ENCODE data around the gene MKI67.

The MKI67 gene

DNA sequence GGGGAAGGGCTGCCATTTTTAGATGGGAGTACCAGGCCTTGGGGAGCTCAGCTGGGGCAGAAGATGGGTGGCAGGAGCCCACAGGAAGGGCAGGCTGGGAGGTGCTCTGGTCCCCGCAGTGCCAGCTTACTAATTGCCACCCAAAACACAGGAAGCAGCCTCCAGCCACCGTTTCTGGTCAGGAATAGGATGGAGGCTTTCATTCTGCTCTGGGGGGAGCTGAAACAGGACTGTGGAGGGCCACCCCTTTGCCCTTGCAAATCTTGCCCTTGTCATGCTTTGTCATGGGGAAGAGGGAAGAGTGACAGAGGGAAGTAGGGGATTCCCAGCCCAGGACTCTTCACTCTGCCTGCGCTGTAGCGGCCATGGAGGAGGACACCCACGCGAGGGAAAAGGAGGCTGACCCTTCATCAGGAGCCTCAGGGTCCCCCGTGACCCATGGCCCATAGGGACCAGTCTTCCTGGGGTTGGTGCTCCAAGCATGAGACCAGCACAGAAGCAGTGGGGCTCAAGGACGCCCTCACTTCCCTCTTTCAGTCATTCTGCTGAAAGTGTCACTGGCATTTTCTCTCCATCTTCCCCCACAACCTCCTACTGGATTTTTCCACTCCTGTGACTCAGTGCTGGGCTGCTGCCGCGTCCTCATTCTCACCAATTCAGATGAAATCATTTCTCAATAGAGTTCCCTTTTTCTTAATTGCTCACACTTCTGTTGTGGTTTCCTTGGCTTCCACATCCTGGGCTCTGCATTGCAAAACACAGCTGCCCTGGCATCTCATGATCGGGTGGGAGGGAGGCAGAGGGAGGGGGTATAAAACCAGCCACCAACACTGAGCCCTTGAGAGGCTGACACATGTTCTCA lies 61.9 kb downstream of the MKI67 start:
- DNase-seq, result no peak

DNA sequence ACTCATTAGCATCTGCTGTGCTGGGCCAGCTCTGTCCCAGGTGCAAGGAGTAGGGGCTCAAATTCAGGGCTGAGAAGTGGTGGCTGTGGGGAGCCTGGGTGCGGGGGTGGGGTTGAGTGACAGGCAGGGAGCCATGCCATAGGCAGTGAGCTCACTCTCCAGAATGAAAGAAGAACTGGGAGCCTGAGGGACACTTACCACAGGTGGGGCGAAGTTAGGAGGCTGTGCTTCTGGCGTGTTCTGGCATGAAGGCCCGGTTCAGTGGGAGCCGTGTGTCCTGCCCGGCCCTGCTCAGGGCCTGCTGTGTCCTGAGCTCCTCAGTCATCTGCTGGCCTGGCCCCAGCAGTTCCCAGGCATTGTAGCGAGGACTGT lies 62.5 kb downstream of the MKI67 start:
- no peak for DNase-seq

GRCh38 chr10:128062881-128063563 lies 63.2 kb downstream of the MKI67 start:
- no peak for DNase-seq

- DNase-seq, result no peak
These were observed 63.8 kb downstream of the MKI67 start for GRCh38 chr10:128062331-128062880.

DNA sequence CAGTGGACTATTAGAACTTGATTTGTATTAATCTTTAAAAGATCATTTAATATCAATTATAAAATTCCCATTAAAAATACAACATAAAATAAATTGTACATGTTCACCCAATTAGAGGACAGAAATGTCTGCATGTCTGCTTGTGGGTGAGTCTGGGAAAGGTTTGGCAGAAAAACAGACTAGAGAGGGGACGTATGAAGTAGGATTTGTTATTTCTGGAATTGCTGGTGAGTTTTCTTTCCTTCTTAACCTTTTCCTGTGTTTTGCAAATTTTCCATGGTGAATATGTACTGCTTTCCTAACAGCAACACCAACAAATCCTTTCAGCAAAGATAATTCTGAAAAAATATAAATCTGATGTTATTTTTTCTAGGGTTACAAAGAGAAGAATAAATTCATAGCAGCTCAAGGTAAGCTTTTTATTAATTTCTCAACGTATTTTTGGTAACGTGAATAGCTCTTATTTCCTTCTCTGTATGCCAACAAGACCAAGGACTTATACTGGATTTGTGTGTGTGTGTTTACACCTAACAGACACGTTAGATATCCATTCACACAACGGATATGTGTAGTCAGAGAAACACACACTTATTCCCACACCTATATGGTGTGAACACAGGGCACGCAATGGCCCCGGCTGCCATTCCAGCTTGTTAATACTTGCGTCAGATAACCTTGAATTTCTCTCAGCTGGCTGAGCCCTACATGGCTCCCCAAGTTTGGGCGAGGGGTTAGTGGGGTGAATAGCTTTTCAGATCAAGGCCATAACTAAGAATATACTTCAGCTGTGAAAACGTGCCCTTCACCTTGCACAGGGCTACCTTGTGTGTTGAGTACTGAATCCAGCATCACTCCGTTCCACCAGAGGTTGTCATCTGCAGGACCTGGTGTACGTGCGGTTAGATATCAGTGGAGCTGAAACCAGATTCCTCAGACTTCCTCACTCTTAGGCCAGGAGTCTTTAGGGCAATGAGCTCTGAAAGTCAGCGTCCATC lies 64.6 kb downstream of the MKI67 start:
- no peak for DNase-seq

DNA sequence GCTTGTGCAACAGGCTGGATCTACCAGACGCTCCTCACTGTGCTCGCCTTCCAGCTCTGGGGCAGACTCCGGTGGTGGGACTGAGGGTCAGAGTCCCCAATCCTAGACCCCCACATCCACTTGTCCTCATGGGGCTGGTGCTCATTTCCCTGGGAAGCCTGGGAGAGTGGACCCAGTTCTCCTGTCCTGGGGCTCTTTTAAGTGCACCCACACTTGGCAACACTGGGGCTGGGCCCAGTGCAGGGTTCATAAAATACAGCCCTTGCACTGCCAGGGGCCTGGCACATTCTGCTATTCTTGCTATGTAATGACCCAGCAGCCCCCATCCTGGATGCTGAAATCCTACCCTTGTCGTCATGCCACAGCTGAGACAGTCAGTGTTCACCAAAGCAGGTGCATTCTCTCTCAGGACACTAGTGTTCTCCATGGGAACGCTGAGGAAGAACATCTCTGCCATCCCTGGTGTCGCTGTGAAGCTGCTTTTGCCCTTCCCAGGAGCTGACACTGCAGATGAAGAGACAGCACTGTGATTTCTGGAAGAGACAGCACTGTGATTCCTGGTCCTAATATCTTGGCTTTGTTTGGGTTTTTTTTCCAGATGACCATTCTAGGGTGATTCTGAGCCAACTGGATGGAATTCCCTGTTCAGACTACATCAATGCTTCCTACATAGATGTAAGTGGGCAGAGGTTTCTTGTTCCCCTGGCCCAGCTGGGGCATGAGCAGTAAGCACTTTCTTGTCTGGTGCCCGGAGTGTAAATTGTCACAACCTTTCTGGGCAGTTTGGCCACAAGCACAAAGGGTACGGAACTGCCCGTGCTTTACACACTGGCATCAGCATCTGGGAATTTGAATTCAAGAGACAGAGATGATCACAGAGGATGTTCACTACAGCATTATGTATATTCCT lies 65.6 kb downstream of the MKI67 start:
- DNase-seq, result no peak

DNA sequence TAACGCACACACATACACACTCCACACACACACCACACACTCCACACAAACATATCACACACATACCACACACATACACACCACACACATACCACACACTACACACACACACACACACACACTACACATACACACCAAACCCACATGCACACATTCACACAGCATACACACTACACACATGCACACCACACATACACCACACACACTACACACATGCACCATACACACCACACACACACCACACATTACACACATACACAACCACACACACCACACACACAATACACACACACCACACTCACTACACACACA lies 66.3 kb downstream of the MKI67 start:
- DNase-seq, result no peak

DNA sequence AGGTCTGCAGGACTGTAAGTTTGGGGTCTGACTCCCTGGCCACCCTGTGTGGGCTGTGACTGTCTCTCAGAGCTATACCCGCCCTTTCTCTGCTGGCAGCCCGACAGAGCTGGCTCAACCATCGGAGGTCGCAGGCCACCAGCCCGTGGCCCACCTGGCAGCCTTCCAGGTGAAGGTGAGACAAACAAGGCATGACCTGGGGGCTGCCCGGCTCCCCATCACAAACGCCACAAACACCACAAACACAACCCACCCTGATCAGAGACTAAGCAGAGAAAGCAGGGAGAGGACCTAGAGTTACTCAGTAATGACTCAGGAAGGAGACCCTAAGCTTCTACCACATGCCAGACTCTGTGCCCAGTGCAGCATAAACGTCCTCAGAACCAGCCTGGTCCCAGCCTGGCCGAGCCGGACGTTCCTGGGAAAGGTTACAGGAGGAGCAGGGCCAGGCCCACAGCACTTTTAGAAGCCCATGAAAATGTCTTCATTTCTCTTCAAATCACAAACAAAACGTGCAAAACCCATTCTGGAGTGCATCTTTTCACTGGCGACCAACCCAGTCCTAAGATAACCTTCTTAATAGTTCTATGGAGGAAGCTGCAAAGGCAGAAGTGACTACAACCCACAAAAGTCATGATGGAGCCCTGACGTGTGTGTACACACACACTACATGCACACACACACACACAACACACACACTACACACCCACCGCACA lies 66.8 kb downstream of the MKI67 start:
- no peak for DNase-seq

DNA sequence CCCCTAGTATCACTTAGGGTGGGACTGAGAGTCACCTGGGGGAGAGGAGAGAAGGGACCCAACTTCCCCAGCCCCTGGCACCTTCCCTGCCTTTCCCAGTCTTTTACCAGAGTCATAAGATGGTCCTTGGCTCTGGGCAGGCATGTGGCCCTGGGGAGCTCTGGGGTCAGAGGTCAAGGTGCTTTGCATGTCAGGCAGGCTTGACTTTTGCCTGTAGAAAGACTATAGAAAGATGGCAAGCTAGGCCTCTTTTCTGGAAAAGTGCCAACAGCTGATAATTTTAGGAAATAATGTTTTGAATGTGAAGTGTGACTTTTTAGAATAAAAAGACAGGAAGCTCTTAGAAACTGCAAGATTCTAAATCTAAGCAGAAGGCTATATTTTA lies 67.5 kb downstream of the MKI67 start:
- DNase-seq, result no peak

DNA sequence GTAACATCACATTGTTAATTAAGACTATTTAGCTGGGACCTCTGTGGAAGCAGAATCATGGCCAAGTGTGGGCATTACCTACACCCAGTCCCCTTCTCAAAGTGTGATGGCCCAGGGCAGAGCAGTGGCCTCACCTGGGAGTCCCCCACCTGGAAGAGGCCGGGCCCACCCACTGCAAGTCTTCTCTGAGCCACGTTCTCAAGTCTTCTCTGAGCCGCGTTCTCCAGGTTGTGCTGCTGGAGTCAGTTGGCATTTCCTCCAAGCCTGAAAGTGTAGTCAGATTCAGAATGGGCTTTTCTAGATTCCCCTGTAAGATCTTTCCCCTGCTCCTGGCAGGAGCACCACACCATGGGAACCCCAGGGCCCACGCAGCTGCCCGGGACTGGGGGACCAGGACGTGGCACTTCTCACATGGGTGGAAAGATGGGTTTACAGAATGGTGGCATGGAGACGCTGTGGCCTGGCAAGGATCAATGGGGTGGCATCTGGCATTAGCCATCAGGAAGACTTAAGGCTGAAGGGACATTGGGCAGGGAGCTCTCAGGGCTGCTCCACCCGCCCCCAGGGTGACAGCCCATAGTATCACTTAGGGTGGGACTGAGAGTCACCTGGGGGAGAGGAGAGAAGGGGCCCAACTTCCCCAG lies 68.0 kb downstream of the MKI67 start:
- no peak for DNase-seq

- DNase-seq, result no peak
These were observed 69.7 kb downstream of the MKI67 start for GRCh38 chr10:128056303-128057050.

GRCh38 chr10:128055061-128055868 lies 71.0 kb downstream of the MKI67 start:
- DNase-seq, result no peak

DNA sequence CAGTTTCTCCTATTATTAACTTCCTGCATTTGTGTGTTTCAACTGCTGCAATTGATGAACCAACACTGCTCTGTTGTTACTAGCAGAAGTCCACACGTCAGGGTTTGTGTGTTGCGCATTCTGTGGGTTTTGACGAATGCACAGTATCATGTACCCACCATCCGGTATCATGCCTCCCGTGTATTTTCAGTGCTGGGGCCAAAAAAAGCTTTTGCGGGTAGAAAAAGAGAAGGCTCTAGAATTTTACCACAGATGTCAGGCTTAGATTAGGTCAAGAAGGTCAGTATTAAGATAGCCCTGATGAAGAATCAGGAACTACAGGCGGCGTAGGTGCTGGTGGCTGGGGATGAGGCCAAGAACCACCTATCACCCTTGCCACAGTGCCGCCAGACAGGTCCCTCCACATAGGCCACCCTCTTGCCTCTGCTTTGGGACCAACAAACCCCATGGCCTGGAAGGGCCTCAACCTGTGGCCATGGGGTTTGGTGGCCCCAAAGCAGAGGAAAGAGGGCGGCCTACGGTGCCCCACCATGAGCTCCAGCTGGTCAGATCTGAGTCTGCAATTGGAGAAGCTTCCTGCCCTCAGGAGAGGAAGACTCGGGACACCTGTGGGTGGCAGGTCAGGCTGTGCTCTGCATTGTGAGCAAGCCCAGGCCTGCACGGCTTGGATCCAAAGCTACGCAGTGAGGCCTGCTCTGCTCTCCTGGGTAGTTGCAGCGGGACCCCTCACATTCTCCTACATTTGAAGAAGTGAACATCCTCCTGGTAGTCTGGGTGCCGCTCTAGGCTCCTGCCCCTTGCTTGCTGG lies 71.9 kb downstream of the MKI67 start:
- no peak for DNase-seq

DNA sequence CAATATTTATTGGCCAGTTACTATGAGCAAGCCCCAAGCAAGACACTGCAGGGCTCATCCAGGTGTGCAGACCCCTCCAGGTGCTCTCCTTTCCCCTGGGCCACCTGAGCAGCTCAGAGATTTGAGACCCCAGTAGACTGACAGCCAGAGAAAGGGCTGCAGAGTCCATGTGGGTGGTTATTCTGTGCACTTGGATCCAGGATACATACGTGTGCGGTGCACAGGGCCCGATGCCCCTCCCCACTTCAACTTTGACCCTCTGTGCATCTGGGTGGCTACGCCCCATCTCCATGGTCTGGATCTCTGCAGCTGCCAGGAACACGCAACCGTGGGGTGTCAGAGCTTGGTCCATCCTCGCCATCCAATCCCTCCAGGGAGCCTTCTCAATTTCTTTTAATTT lies 72.9 kb downstream of the MKI67 start:
- no peak for DNase-seq

DNA sequence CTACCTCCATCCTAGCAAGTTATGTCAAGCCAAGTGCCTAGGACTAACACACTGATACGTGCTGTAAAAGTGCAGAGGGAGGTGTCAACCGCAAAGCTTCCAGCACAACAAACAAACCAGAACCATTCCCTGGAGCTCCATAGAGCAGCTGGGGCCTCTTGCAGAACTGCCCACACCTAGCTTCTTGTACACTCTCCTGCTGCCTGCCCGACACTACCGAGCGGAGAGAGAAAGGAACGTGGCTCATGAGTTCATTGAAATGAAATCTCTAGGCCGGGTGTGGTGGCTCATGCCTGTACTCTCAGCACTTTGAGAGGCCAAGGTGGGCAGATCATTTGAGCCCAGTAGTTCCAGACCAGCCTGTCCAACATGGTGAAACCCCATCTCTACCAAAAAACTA lies 73.5 kb downstream of the MKI67 start:
- DNase-seq, result no peak

DNA sequence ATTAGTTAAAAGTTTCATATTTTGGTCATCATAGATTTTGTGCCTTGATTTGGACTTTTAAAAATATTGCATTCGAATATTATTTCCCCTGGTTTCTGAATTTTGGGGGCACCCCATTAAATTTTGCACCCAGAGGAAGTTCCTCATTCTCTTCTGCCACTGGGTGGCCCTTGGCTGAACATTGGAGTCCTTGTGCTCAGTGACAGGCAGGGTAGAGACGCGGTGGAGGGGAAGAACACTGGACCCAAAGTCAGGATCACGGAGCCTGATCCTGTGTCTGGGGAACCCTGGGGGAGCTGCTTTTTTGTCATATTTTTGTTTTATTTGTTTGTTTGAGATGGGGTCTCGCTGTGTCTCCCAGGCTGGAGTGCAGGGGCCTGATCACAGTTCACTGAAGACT lies 74.7 kb downstream of the MKI67 start:
- DNase-seq, result no peak

- DNase-seq, result no peak
These were observed 75.3 kb downstream of the MKI67 start for GRCh38 chr10:128050936-128051335.

DNA sequence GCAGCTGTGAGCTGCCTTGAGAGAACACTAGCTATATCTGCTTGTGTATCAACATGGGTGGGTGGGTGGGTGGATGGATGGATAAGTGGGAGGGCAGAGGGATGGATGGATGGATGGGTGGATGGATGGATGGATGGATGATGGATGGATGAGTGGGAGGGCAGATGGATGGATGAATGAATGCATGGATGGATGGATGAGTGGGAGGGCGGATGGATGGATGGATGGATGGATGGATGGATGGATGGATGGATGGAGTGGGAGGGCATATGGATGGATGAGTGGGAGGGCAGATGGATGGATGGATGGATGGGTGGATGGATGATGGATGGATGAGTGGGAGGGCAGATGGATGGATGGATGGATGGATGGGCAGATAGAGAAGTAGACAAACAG lies 76.1 kb downstream of the MKI67 start:
- DNase-seq, result no peak
